CMK (cell line): ENCODE measurements around the gene ADAM33.

Experiments
- DNase-seq: peaks from one replicate; pipeline ENCODE4 v3.0.0-alpha.2; 2010; ENCODE audit warnings: low read depth

The ADAM33 gene

DNA sequence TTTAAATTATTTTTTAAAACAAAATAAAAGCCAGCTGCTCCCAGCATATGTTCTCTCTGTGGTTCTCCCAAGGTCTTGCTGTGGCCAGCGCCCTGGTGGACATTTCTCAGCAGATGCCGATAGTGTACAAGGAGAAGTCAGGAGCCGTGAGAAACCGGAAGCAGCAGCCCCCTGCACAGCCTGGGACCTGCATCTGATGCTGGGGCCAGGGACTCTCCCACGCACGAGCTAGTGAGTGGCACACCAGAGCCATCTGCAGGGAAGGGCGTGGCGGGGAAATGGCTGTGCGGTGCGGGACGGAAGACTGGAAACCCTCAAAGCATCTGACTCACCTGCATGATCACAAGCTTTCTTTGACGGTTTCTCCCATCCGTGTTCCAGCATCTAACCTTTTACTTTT is 35.2 kb downstream of the ADAM33 start:
- DNase-seq = no peak

DNA sequence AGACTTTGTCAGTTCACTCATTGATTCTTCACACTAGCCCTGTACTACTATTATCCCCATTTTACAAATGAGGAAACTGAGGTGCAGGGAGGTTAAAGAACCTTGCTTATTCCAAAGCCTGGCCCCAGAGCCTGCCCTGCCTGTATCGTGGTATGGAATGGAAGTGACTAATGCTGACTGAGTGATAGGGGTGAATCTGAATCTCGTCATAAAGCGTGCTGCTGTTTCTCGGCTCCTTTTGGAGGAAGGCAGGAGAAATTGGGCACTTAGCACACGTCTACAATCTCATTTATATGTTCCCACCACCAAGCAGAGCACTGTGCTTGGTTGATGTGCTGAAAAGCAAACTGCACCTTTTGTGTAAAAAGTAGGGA is 35.8 kb downstream of the ADAM33 start:
- no peak for DNase-seq

DNA sequence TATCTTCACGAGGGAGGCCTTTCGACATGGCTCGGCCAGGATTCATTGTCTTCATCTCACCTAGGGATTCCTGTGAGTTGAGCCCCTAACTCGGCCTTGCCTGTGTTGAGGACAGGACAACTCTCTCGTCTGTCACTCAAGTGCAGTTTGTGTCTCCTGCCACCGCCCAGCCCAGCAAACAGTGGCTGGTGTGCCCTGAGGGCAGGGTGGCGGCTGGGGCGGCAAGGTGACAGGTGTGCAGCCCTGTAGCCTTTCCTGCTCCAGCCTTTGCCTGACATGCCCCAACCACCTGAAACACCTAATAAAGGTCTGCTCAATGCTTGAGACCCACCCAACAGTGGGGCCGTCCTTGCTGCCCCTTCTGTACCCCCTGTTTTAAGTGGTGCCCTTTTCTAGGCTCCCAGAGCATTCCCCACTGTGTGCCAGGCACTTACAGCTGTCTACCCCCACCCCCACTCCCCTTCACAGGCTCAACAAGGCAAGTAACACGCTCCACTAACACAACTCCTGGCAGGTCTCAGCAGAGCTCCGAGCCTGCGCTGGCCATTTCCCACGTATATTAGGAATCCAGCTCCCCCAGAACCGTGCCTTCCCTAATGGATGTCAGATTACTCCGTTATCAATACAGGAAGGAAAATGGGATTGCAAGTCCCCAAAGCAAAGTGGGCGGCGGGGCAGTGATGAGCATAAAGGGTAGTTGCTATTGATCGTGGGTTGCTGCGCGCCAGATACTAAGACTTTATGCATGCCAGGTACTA is 36.3 kb downstream of the ADAM33 start:
- no peak for DNase-seq

DNA sequence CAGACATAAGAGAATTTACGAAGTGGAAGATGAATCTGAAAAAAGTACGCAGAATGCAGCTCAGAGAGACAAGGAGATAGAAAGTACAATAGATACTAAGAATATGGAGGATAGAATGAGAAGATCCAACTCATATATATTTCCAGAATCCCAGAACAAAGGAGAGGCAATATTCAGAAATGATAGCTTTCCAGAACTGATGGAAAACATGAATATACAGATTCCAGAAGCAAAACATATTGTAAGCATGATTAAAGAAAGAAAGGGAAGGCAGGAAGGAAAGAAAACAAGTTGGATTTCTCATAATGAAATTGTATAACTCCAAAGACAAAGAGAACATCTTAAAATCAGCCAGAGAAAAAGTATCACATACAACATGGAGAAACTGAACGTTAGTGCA is 41.6 kb downstream of the ADAM33 start:
- no peak for DNase-seq

DNA sequence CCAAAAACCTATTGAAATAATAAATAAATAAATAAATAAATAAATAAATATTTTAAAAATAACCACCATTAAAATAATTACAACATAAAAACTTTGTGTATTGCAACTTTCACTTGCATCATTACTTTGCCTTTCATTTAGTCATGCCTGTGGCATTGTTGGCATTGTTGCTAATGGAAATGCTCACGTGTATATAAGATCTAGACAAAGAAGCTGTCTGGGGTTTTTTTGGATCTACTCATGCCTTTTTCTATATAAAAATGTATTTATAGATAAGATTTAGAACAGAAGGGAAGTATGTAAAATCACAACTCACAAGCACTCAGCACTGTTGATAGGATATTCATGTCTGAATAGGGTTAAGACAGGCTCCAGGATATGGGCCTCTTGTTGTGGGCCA is 46.5 kb downstream of the ADAM33 start:
- DNase-seq = no peak

DNA sequence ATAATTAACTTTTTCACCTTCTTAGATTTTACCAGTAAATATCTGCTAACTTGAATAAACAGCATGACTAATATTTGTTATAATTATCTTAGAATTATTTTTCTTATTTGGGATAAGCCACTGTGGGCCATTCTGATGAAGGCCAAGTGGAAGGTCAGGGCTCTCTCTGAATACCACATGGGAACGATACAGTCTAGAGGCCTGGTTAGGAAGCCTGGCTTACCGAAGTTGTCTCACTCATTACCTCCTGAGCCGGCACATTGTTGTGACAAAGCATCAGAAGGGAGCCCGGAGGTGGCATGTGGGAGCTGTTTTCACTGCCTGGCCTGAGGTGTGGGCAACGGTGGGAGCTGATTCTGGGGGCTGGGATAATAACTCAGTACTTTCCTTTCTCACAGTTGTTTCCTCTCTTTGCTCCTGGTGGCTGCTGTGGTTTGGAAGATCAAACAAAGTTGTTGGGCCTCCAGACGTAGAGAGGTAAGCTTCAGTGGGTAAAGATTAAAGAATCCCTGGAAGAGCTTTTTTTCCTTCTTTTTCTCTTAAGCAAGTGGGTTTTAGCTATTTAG is 47.8 kb downstream of the ADAM33 start:
- DNase-seq = no peak

DNA sequence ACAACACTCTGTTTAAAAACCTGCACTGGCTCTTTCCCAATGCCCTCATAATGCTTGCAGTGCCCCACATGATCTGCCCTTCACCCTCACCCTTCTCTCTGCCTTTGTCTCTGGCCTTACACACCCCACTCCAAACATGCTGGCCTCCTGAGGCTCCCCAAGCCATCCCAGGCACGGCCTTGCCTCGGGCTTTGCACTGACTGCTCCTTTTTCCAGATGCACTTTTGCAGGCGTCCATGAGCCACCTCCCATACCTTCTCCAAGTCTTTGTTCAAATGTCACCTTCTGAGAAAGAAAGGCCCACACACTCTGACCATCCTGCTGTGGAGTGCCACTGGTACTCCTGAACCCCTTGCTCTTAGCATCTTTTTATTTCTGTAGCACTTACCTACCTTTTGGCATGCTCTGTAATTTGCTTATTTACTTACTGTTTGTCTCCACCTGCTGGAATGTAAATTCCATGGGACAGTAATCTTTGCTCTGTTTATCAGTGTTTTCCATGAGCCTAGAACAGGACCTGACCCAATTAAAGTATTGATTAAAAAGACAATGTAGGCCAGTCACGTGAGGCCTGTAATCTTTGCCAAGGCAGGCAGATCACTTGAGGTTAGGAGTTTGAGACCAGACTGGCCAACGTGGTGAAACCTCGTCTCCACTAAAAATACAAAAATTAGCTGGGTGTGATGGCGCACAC is 49.4 kb downstream of the ADAM33 start:
- DNase-seq = no peak

DNA sequence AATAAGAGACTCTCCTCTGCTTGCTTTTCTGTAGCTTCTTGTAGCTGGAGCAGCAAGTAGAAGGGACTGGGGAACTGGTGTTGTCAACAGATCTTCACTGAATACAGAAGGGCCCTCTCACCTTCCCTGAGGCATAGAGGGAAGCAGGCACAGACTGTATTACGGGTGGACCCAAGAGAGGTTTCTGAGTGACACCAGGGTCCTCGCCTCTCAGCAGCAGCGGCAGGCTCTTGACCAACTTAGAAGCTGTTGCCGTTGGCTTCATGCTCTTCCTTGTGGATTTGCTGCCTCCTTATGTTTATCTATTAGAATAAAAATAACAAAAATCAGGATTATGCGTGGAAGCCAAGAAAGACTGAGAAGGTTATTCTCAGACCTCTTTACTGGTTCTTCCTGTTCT is 50.3 kb downstream of the ADAM33 start:
- DNase-seq = no peak

DNA sequence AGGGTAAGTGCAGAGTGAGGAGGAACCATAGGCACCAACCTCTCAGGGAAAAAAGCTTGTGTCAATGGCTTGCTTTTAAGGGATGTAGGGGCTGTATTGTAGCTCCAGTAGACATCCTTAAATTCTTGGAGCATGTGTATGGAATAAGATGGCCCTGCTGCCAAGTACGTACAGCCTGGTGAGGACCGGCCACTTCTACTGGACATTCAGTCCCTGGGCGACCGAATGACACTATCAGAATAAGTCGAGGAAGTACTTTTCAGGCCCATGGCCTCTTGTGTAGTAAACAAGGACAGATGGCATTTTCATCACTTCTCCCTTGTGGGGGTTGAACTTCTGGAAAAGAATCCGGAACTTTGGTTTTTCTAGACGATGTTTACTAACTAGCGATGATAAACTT is 51.4 kb downstream of the ADAM33 start:
- DNase-seq = no peak

DNA sequence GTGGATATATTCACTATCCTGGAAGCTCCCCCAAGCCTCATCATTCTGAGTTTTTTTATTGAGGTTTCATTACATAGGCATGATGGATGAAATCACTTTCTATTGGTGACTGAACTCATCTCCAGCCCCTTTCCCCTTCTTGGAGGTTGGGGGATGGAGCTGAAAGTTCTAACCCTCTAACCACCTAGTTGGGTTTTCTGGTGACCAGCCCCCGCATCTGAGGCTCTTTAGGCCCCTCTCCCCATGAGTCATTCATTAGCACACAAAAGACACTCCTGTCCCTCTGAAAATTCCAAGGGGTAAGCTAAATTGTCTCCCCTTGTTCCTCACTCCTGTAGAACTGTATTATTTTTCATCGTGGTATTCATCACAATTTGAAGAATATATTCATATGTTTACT is 51.9 kb downstream of the ADAM33 start:
- no peak for DNase-seq

DNA sequence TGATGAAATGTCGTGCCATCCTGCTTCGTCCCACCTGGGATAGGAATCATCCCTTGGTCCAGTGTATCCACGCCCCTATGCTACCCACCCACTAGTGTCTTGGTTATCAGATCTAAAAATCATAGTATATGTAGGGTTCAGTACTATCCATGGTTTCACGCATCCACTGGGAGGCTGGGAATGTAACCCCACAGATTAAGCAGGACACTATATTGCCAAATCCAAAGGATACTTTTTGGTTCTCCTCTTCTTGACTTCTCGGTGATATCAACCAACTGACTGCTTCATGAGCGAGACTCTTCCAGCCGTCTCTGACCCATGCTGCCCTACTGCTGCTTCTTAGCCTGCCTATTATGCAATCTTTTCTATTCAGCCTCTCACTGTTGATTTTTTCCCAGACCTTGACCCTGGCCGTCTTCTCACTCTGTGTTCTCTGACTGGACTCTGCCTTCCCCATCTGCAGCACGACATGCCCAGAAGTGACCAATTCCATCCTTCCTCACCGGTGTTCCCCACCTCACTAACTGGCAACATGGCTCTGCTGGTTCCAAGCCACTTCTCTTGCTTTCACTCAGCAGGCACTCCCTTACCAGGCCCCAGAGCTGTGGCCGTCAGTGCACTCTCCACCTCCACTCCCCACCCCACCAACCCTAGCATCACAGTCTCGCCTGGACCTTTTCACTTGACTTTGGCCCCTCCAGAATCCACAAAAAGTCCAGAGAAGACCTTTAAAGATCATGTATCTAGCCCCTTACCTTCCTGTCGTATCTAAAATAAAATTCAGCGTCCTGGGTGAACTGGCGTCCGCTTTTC is 53.1 kb downstream of the ADAM33 start:
- no peak for DNase-seq

DNA sequence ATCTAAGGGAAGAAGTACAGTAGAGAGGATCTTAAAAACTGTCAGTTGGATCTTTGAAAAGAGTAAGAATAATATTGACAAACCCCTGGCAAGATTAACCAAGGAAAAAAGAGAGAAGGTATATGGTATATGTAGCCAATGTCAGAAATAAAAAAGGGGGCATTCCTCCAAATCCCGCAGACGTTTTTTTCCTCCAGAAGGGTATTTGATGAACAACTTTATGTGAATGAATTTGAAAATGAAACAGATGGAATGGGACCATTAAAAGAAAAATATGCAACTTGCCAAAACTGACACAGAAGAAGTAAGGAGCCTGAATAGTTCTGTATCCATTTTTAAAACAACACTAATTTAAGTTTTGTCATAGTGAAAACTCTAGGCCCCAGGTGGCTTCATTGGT is 54.3 kb downstream of the ADAM33 start:
- DNase-seq = no peak

DNA sequence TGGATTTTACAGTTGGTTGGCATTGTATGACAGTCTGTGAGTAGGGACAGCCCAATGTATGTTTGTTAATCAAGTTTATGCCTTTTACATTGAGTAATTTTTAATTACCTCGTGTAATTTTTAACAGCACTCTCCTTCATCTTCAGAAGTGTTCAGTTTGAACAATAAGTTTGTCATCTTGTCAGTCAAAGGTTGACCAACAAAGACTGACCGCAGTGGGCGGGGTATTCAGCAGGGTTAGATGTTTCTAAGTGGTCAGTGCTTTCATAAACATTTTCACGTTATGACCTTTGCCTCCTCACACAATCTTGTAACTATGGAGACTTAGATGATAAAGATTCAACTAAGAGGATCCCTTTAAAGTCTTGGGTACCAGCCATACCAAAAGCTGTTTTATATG is 59.4 kb downstream of the ADAM33 start:
- DNase-seq = no peak

DNA sequence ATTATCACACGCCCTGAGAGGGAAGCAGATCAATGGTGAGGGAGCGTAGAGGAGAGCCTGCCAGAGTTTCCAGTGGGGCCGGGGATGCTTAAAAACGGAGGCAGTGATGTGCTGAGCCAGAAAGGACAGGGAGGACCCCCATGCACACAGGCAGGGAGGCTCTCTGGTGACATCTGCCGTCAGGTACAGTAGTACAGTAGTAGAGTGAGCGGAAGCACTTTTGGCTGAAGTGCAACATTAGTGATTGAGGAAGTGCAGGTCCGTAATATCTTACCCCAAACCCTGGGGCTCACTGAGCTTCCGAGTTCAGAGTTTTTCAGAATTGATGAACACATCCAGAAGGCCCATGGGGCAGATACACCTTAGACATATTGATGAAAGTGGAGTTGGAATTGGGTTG is 60.7 kb downstream of the ADAM33 start:
- DNase-seq = no peak
